K562 (cell line): ENCODE results near the gene NEUROD2.

ENCODE experiments used
- CEBPB ChIP-seq: fragments of 450-650 bp; IDR thresholded peaks from 2 replicates; pipeline ENCODE4 v1.6.1; 2016; ENCODE audit warnings: missing genetic modification characterization, missing compliant biosample characterization
- CTCF ChIP-seq, 3 experiments: IDR thresholded peaks in 2 of 3; conservative IDR thresholded peaks in 1 of 3; 2 replicates each; pipeline ENCODE4 v1.5.1; 2011 to 2012; ENCODE audit warnings: low read length in 3 of 3, mild to moderate bottlenecking in 3 of 3, control low read depth in 2 of 3, improper control_type of control experiment in 1 of 3, inconsistent platforms in 1 of 3, low read depth in 1 of 3, mixed read lengths in 1 of 3, moderate library complexity in 1 of 3; ENCODE audit not compliant: insufficient read depth in 2 of 3
- IRF2 ChIP-seq: sonication (generic); formaldehyde crosslinking; IDR thresholded peaks from 2 replicates; pipeline ENCODE4 v1.8.1; 2022; ENCODE audit warnings: mild to moderate bottlenecking, missing genetic modification reagents
- MAX ChIP-seq: sonication (generic); formaldehyde crosslinking; IDR thresholded peaks from 2 replicates; pipeline ENCODE4 v1.9.0; 2022; ENCODE audit warnings: mild to moderate bottlenecking, missing genetic modification reagents
- PHF8 ChIP-seq: fragments of 200-600 bp; sonication (generic); IDR thresholded peaks from 2 replicates; pipeline ENCODE4 v1.6.1; 2012; ENCODE audit warnings: mixed run types, mild to moderate bottlenecking, inconsistent platforms, low read length, moderate library complexity, borderline replicate concordance
- REST ChIP-seq, 2 experiments: fragments of 450-650 bp; formaldehyde crosslinking in 1 of 2; IDR thresholded peaks; 2 replicates each; pipeline versions ENCODE4 v1.4.0 to v1.6.1; 2014 to 2020; ENCODE audit warnings: mild to moderate bottlenecking in 2 of 2, borderline replicate concordance in 1 of 2, low read depth in 1 of 2
- RFX5 ChIP-seq: IDR thresholded peaks from 2 replicates; pipeline ENCODE4 v1.6.1; 2011; ENCODE audit warnings: low read depth, mild to moderate bottlenecking, improper control_type of control experiment, low read length
- ZBTB26 ChIP-seq: fragments of 450-650 bp; formaldehyde crosslinking; IDR thresholded peaks from 2 replicates; pipeline ENCODE4 v1.4.0; 2022; ENCODE audit warnings: missing genetic modification characterization
- ZNF184 ChIP-seq: sonication (generic); formaldehyde crosslinking; IDR thresholded peaks from 2 replicates; pipeline ENCODE4 v1.5.0; 2020; ENCODE audit warnings: missing genetic modification reagents

- TF ChIP-seq ZNF184 (CRISPR knock-in tag) = no peak
- TF ChIP-seq IRF2 (CRISPR knock-in tag) = no peak
- TF ChIP-seq REST (IDR thresholded peaks at IDR 0.05; ENCODE audit: borderline replicate concordance) = no peak
- TF ChIP-seq REST (CRISPR knock-in tag; IDR thresholded peaks at IDR 0.05; ENCODE audit: low read depth) = no peak
- no peak for TF ChIP-seq MAX (CRISPR knock-in tag)
- no peak for TF ChIP-seq RFX5
- no peak for TF ChIP-seq CTCF (IDR thresholded peaks at IDR 0.05 in 2 of 3, conservative IDR thresholded peaks at IDR 0.05 in 1 of 3; ENCODE audit: insufficient read depth in 2 of 3, low read depth in 1 of 3, low read length in 3 of 3)
- no peak for TF ChIP-seq CEBPB (tag)
- no peak for TF ChIP-seq ZBTB26 (CRISPR knock-in tag)
- TF ChIP-seq PHF8 = no peak
Observed at GRCh38 chr17:39568702-39569101, 39.0 kb downstream of the NEUROD2 start.
